Measurements from ENCODE around the gene C1orf167.

- TF ChIP-seq EZH2 (optimal IDR thresholded peaks at IDR 0.05; ENCODE audit: low read depth, low read length) (no peak), CTCF (IDR thresholded peaks at IDR 0.05; ENCODE audit: low read length) (no peak), EZH2phosphoT487 (IDR thresholded peaks at IDR 0.05; ENCODE audit: low read length) (no peak)
Observed at GRCh38 chr1:11722538-11722937, 39.5 kb upstream of the C1orf167 start.

Data from MM.1S (cell line).